Measurements from ENCODE around the gene ZFYVE19.

ZFYVE19 gene

GRCh38 chr15:40792394-40792793 is 14.5 kb upstream of the ZFYVE19 start:
- no peak for TF ChIP-seq CTCF (IDR thresholded peaks at IDR 0.05; ENCODE audit: extremely low read depth, missing control alignments)
- no peak for DNase-seq (ENCODE audit: low spot score)

- no peak for DNase-seq (ENCODE audit: low spot score)
- TF ChIP-seq CTCF (IDR thresholded peaks at IDR 0.05; ENCODE audit: extremely low read depth, missing control alignments) = no peak
These were observed 13.5 kb upstream of the ZFYVE19 start for GRCh38 chr15:40793216-40793989.

- no peak for TF ChIP-seq CTCF (IDR thresholded peaks at IDR 0.05; ENCODE audit: extremely low read depth, missing control alignments)
- no peak for DNase-seq (ENCODE audit: low spot score)
These were observed 10.8 kb upstream of the ZFYVE19 start for GRCh38 chr15:40796041-40796440.

GRCh38 chr15:40796512-40796911 is 10.4 kb upstream of the ZFYVE19 start:
- no peak for DNase-seq (ENCODE audit: low spot score)
- no peak for TF ChIP-seq CTCF (IDR thresholded peaks at IDR 0.05; ENCODE audit: extremely low read depth, missing control alignments)

- DNase-seq (ENCODE audit: low spot score) = no peak
- TF ChIP-seq CTCF (IDR thresholded peaks at IDR 0.05; ENCODE audit: extremely low read depth, missing control alignments) = no peak
These were observed 7.4 kb upstream of the ZFYVE19 start for GRCh38 chr15:40799523-40799922.

GRCh38 chr15:40803076-40803475 is 3.8 kb upstream of the ZFYVE19 start:
- no peak for DNase-seq (ENCODE audit: low spot score)
- no peak for TF ChIP-seq CTCF (IDR thresholded peaks at IDR 0.05; ENCODE audit: extremely low read depth, missing control alignments)

- TF ChIP-seq CTCF (IDR thresholded peaks at IDR 0.05; ENCODE audit: extremely low read depth, missing control alignments) = no peak
- no peak for DNase-seq (ENCODE audit: low spot score)
These were observed 3.2 kb upstream of the ZFYVE19 start for GRCh38 chr15:40803688-40804087.
